Activated T-cell treated with anti-CD3 and anti-CD28 coated beads for 24 hours (primary cell): ENCODE results near the gene HSPB1.
A peak's percentile ranks its signal among the peaks of the same experiment; 100 is the strongest.
"Not testable (repeated sequence)": the region's sequence is repeated elsewhere in the genome, so short reads cannot be mapped to it uniquely, and the experiment has no call there.

Source experiments
- DNase-seq: peaks from one replicate; pipeline ENCODE4 v3.0.0-alpha.2; 2020; ENCODE audit warnings: low read depth

HSPB1 gene

GRCh38 chr7:76302347-76303201 lies at the start of gene HSPB1:
Gene HSPB1 (plus strand): TSS chr7:76302673. CDS start chr7:76302713, 40 bp downstream.
- peak; percentile 38 for DNase-seq

GRCh38 chr7:76254781-76255180 lies 47.7 kb upstream of the HSPB1 start:
- no peak for DNase-seq

- DNase-seq = no peak
Measured at GRCh38 chr7:76257973-76258372, 44.5 kb upstream of the HSPB1 start.

- DNase-seq = no peak
Measured at GRCh38 chr7:76259124-76260093, 43.1 kb upstream of the HSPB1 start.

GRCh38 chr7:76260171-76260703 lies 42.2 kb upstream of the HSPB1 start:
- peak; percentile 20 for DNase-seq

GRCh38 chr7:76261329-76261728 lies 41.1 kb upstream of the HSPB1 start:
- DNase-seq = no peak

GRCh38 chr7:76261931-76262330 lies 40.5 kb upstream of the HSPB1 start:
- no peak for DNase-seq

GRCh38 chr7:76262683-76263402 lies 39.6 kb upstream of the HSPB1 start:
- DNase-seq = peak; percentile 12

- no peak for DNase-seq
Measured at GRCh38 chr7:76265299-76265698, 37.2 kb upstream of the HSPB1 start.

GRCh38 chr7:76267107-76267893 lies 35.2 kb upstream of the HSPB1 start:
- no peak for DNase-seq

GRCh38 chr7:76267894-76268183 lies 34.6 kb upstream of the HSPB1 start:
- no peak for DNase-seq

GRCh38 chr7:76268376-76268775 lies 34.1 kb upstream of the HSPB1 start:
- DNase-seq = no peak

- no peak for DNase-seq
Measured at GRCh38 chr7:76269895-76270294, 32.6 kb upstream of the HSPB1 start.

- DNase-seq = not testable (repeated sequence)
Measured at GRCh38 chr7:76271384-76271783, 31.1 kb upstream of the HSPB1 start.

GRCh38 chr7:76272142-76272541 lies 30.3 kb upstream of the HSPB1 start:
- no peak for DNase-seq

GRCh38 chr7:76272851-76273497 lies 29.5 kb upstream of the HSPB1 start:
- no peak for DNase-seq

GRCh38 chr7:76273503-76273902 lies 29.0 kb upstream of the HSPB1 start:
- no peak for DNase-seq

GRCh38 chr7:76278540-76278939 lies 23.9 kb upstream of the HSPB1 start:
- no peak for DNase-seq

GRCh38 chr7:76280408-76280807 lies 22.1 kb upstream of the HSPB1 start:
- no peak for DNase-seq

- DNase-seq = no peak
Measured at GRCh38 chr7:76281006-76281705, 21.3 kb upstream of the HSPB1 start.
